T-cell (primary cell): ENCODE data around the gene OIP5. TPM values are rescaled to one million over a fixed set of nuclear protein-coding genes. Genes with fewer than 3 reads are reported as not detected.

Source experiments
- ATAC-seq, 4 experiments: fragments of 200-7000 bp in 3 of 4; fragments of 150-1000 bp in 1 of 4; cut with Tn5 transposase; replicated peaks in 1 of 4; 1 replicate in 3 of 4; 2 replicates in 1 of 4; pipeline ENCODE4 v1.10.0; 2021; ENCODE audit warnings: moderate library complexity in 3 of 4, mild to moderate bottlenecking in 2 of 4, moderate number of reproducible peaks in 1 of 4
- CTCF ChIA-PET, 2 donors: fragments of 300-600 bp; sonication (Branson Sonifier 250); formaldehyde crosslinking; loops; one replicate each; lab custom pipeline; 2022; ENCODE audit warnings: antibody characterized with exemption in 2 of 2; lab: Charles Lee
- POLR2A ChIA-PET, 2 donors: fragments of 300-600 bp; sonication (Branson Sonifier 250); formaldehyde crosslinking; loops; one replicate each; lab custom pipeline; 2022; ENCODE audit warnings: antibody characterized with exemption in 2 of 2; lab: Charles Lee
- DNase-seq, 35 experiments: peaks; one replicate each; pipeline versions ENCODE4 v3.0.0 to v3.0.0-alpha.2; 2013 to 2023
- H3K27ac ChIP-seq: one replicate; pipeline ENCODE4 v1.5.1; 2013; ENCODE audit warnings: low read length
- H3K27me3 ChIP-seq, 2 experiments: replicated peaks in 1 of 2; 1 replicate in 1 of 2; 2 replicates in 1 of 2; pipeline versions ENCODE4 v1.6.1 to v1.7.0; 2013; ENCODE audit warnings: low read length in 1 of 2, mixed read lengths in 1 of 2; ENCODE audit not compliant: control insufficient read depth in 2 of 2, insufficient read depth in 2 of 2; ENCODE audit errors: extremely low read depth in 1 of 2
- H3K36me3 ChIP-seq, 2 donors: 1 replicate in 1 of 2; 2 replicates in 1 of 2; pipeline versions ENCODE4 v1.6.1 to v1.7.0; 2013; ENCODE audit warnings: low read length in 1 of 2; ENCODE audit not compliant: control insufficient read depth in 2 of 2, insufficient read depth in 1 of 2; ENCODE audit errors: extremely low read depth in 1 of 2
- H3K4me1 ChIP-seq, 2 experiments: 1 replicate in 1 of 2; 2 replicates in 1 of 2; pipeline versions ENCODE4 v1.6.1 to v1.7.0; 2013; ENCODE audit warnings: low read length in 2 of 2, mixed read lengths in 1 of 2; ENCODE audit not compliant: insufficient read depth in 2 of 2, control insufficient read depth in 1 of 2; ENCODE audit errors: extremely low read depth in 1 of 2
- H3K4me3 ChIP-seq, 2 donors: 1 replicate in 1 of 2; 2 replicates in 1 of 2; pipeline versions ENCODE4 v1.5.1 to v1.7.0; 2013; ENCODE audit warnings: mild to moderate bottlenecking in 2 of 2, low read length in 1 of 2, moderate library complexity in 1 of 2; ENCODE audit not compliant: control insufficient read depth in 1 of 2; ENCODE audit errors: extremely low read depth in 1 of 2
- H3K9me3 ChIP-seq: 2 replicates; pipeline ENCODE4 v1.7.0; 2013
- H3K27ac Mint-ChIP-seq, 2 donors: one replicate each; pipeline ENCODE4 v1.8.0; 2020 to 2021; ENCODE audit warnings: mild to moderate bottlenecking in 2 of 2, mixed read lengths in 2 of 2
- H3K27me3 Mint-ChIP-seq, 2 donors: one replicate each; pipeline ENCODE4 v1.8.0; 2021 to 2022; ENCODE audit warnings: mixed read lengths in 2 of 2
- H3K36me3 Mint-ChIP-seq: one replicate; pipeline ENCODE4 v1.8.0; 2021; ENCODE audit warnings: mixed read lengths
- H3K4me1 Mint-ChIP-seq, 3 donors: one replicate each; pipeline ENCODE4 v1.8.0; 2020 to 2022; ENCODE audit warnings: mixed read lengths in 3 of 3, mild to moderate bottlenecking in 1 of 3
- H3K4me3 Mint-ChIP-seq, 3 donors: one replicate each; pipeline ENCODE4 v1.8.0; 2020 to 2022; ENCODE audit warnings: mild to moderate bottlenecking in 3 of 3, mixed read lengths in 3 of 3, moderate library complexity in 3 of 3
- H3K9me3 Mint-ChIP-seq, 3 donors: one replicate each; pipeline ENCODE4 v1.8.0; 2020 to 2022; ENCODE audit warnings: mixed read lengths in 3 of 3
- WGBS: methylation state at CpG from one replicate; pipeline ENCODE4 v1.1.5; 2013; ENCODE audit warnings: missing lambda C conversion rate; ENCODE audit not compliant: insufficient coverage; 5-methylcytosine and 5-hydroxymethylcytosine counted together
- total RNA-seq, 35 experiments: library from RNA in 6 of 35; stranded (reverse) in 6 of 35; fragments of 120-200 nt in 1 of 35; gene quantifications; one replicate each; pipeline versions ENCODE4 v1.2.1 to v1.2.4 and lab custom pipeline; 2013 to 2026

OIP5 gene
- total RNA-seq, 5 donors from 2014 or later (not counting 1 experiment from before 2014, with no cell fraction given): 0.58 to 0.82 (median 0.70) TPM; not detected in 2

DNA sequence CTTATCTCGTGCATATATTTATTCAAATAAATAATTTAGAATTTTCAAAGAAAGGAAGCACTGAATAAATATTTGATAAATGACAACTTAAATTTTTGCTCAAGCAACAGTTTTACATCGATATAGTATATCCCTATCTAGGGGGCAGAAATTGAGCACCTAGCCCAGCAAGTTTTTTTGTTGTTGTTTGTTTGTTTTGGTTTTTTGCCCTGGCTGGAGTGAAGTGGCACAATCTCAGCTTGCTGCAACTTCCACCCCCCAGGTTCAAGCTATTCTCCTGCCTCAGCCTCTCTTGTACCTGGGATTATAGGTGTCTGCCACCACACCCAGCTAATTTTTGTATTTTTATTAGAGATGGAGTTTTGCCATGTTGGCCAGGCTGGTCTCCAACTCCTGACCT, 42.4 kb downstream of the OIP5 start:
- H3K4me1 Mint-ChIP-seq: peaks cover 45 to 48% (median 46%) of the 10 kb centered on the region in 3 donors
- no peak for DNase-seq
- H3K4me3 Mint-ChIP-seq: no peak overlapping the region
- peaks cover 30% of the 10 kb centered on the region for H3K36me3 Mint-ChIP-seq
- no CpG with 5 or more reads among the region's 2 CpGs for WGBS
- ChIA-PET POLR2A (no interaction called here), CTCF (interaction anchor here in 1 of 2 donors (0.6 kb wide), 1 partner anchor 370 kb away, joined by 6 read pairs; no protein-coding TSS in a partner anchor)
- peaks cover 5 to 24% of the 10 kb centered on the region in 2 experiments for H3K4me1 ChIP-seq
- ATAC-seq: no peak
- no peaks in the 10 kb centered on the region for H3K27me3 ChIP-seq
- no peak overlapping the region for H3K27ac Mint-ChIP-seq
- no peaks in the 10 kb centered on the region for H3K27me3 Mint-ChIP-seq
- peaks cover 5 to 54% of the 10 kb centered on the region in 2 donors for H3K36me3 ChIP-seq
- no peaks in the 10 kb centered on the region for H3K9me3 ChIP-seq
- H3K9me3 Mint-ChIP-seq: no peaks in the 10 kb centered on the region
- H3K4me3 ChIP-seq: no peak overlapping the region
- no peak overlapping the region for H3K27ac ChIP-seq

- ATAC-seq: no peak
- H3K4me3 ChIP-seq: no peak overlapping the region
- Mint-ChIP-seq H3K4me3 (no peak overlapping the region), H3K27ac (no peak overlapping the region), H3K9me3 (no peaks in the 10 kb centered on the region), H3K27me3 (no peaks in the 10 kb centered on the region), H3K4me1 (peaks cover 44 to 50% (median 48%) of the 10 kb centered on the region in 3 donors), H3K36me3 (peaks cover 32% of the 10 kb centered on the region)
- H3K27ac ChIP-seq: no peak overlapping the region
- ChIA-PET CTCF (no interaction called here), POLR2A (interaction anchor here in 1 of 2 donors (0.7 kb wide), 1 partner anchor 504 kb away, joined by 3 read pairs; no protein-coding TSS in a partner anchor)
- no peaks in the 10 kb centered on the region for H3K9me3 ChIP-seq
- peaks cover 6 to 24% of the 10 kb centered on the region in 2 experiments for H3K4me1 ChIP-seq
- no CpG with 5 or more reads among the region's 1 CpG for WGBS
- H3K36me3 ChIP-seq: peaks cover 0 to 48% of the 10 kb centered on the region in 2 donors
- H3K27me3 ChIP-seq: no peaks in the 10 kb centered on the region
- DNase-seq: no peak
These were observed 43.9 kb downstream of the OIP5 start for GRCh38 chr15:41288464-41288863.

DNA sequence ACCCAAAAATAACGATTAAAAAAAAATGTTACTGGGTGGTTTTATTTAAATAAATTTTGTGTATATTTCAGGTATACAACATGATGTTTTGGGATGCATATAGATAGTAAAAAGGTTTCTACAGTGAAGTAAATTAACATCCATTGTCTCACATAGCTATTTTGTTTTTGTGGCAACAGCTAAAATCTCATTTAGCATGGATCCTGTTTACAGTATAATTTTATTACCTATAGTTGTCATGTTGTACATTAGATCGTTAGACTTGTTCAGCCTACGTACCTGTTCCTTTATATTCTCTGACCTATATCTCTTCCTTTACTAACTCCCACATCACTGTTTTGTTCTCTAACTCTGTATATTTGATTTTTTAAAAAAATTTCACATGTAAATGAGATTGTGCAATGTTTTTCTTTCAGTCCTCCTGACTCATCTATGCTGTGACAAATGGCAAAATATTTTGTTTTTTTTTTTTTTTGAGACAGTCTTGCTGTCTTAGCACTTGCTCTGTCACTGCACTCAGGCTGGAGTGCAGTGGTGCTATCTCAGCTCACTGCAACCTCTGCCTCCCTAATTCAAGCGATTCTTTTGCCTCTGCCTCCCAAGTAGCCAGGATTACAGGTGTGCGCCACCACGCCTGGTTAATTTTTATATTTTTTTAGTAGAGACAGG, 45.6 kb downstream of the OIP5 start:
- ATAC-seq (no peak), DNase-seq (no peak)
- CTCF ChIA-PET: interaction anchor here in 1 of 2 donors (0.5 to 0.9 kb wide), 2 partner anchors 29 to 56 kb away, joined by 3 read pairs; partner anchors contain the start of gene CHP1
- H3K9me3 ChIP-seq: no peaks in the 10 kb centered on the region
- peaks cover 53 to 59% (median 55%) of the 10 kb centered on the region in 3 donors for H3K4me1 Mint-ChIP-seq
- no peak overlapping the region for H3K4me3 Mint-ChIP-seq
- peaks cover 29% of the 10 kb centered on the region for H3K36me3 Mint-ChIP-seq
- H3K4me3 ChIP-seq: no peak overlapping the region
- H3K9me3 Mint-ChIP-seq: no peaks in the 10 kb centered on the region
- no peaks in the 10 kb centered on the region for H3K27me3 ChIP-seq
- H3K27ac Mint-ChIP-seq: no peak overlapping the region
- POLR2A ChIA-PET: no interaction called here
- peaks cover 6 to 31% of the 10 kb centered on the region in 2 experiments for H3K4me1 ChIP-seq
- no peak overlapping the region for H3K27ac ChIP-seq
- peaks cover 0 to 38% of the 10 kb centered on the region in 2 donors for H3K36me3 ChIP-seq
- WGBS: 100% methylated on average over 3 of the region's 6 CpGs
- H3K27me3 Mint-ChIP-seq: no peaks in the 10 kb centered on the region

GRCh38 chr15:41285285-41285684, 47.1 kb downstream of the OIP5 start:
- Mint-ChIP-seq H3K27ac (peak overlapping the region; percentile 96 to 98), H3K9me3 (no peaks in the 10 kb centered on the region), H3K4me1 (peaks cover 50 to 53% (median 53%) of the 10 kb centered on the region in 3 donors), H3K27me3 (no peaks in the 10 kb centered on the region), H3K36me3 (peaks cover 26% of the 10 kb centered on the region), H3K4me3 (peak overlapping the region; percentile 98 to 99 (median 99))
- Histone ChIP-seq H3K4me1 (peaks cover 6 to 31% of the 10 kb centered on the region in 2 experiments), H3K27ac (no peak overlapping the region), H3K36me3 (peaks cover 0 to 38% of the 10 kb centered on the region in 2 donors), H3K4me3 (peak overlapping the region; percentile 44 to 79), H3K27me3 (no peaks in the 10 kb centered on the region), H3K9me3 (no peaks in the 10 kb centered on the region)
- ATAC-seq: no peak
- DNase-seq: no peak
- CTCF ChIA-PET: interaction anchor here in 1 of 2 donors (0.6 kb wide), 1 partner anchor 44 kb away, joined by 17 read pairs; no protein-coding TSS in a partner anchor
- 45% methylated on average over 2 of the region's 7 CpGs for WGBS
- POLR2A ChIA-PET: no interaction called here

DNA sequence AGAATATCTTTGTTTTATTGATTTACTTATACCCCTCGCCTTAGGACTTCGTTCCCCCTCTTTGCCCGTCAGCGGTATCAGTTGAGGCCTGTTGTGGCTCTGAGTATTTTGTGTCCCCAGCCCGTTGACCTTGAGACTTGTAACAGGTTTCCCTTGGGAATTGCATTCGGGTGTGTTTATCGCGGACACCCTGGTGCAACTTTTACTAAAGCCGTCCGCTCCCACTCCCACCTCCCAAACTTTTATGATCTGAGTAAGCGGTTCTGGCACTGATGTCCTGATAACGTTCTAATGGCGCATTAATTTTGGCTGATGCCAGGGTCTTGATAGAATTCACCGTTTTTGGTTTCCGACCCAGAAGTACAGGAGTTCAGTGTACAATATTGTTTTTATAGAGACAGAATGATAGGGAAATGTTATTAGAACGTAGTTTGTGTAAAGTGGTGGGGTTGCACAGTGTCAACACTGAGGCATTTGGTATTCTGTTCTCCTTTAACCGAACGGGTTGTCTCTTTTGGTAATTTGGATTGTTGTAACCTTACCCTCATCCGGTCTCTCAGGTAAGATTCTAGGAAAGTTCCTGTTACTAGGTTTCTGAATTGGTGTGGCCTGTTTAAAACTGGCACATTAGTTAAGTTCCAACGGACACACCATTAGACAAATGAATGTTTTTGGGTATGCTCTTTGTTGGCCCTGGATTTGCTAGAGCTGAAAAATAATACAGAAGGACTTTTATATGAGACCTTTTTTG, 47.8 kb downstream of the OIP5 start:
- no peaks in the 10 kb centered on the region for H3K9me3 ChIP-seq
- peak in 1 of 35 experiments; percentile 37 for DNase-seq
- peak overlapping the region; percentile 98 to 99 (median 99) for H3K4me3 Mint-ChIP-seq

More for the DNA sequence above, 47.8 kb downstream of the OIP5 start:
- Mint-ChIP-seq H3K36me3 (peaks cover 30% of the 10 kb centered on the region), H3K9me3 (no peaks in the 10 kb centered on the region), H3K27me3 (no peaks in the 10 kb centered on the region), H3K4me1 (peaks cover 50 to 53% (median 53%) of the 10 kb centered on the region in 3 donors), H3K27ac (peak overlapping the region; percentile 96 to 98)
- Histone ChIP-seq H3K27me3 (no peaks in the 10 kb centered on the region), H3K36me3 (peaks cover 0 to 38% of the 10 kb centered on the region in 2 donors), H3K4me3 (peak overlapping the region; percentile 79 to 94), H3K27ac (peak overlapping the region; percentile 82), H3K4me1 (peaks cover 6 to 31% of the 10 kb centered on the region in 2 experiments)
- ChIA-PET POLR2A (no interaction called here), CTCF (interaction anchor here in 1 of 2 donors (0.6 kb wide), 1 partner anchor 44 kb away, joined by 17 read pairs; no protein-coding TSS in a partner anchor)
- ATAC-seq: no peak
- WGBS: 0% methylated on average over 8 of the region's 20 CpGs
